ENCODE results near the gene TBL1Y. TPM values are rescaled to one million over a fixed set of nuclear protein-coding genes. Genes with fewer than 3 reads are reported as not detected.
"Not testable (repeated sequence)": the region's sequence is repeated elsewhere in the genome, so short reads cannot be mapped to it uniquely, and the experiment has no call there.

The TBL1Y gene
- total RNA-seq, 4 donors from 2014 or later = 0.33 to 1.2 TPM; not detected in 2

DNA sequence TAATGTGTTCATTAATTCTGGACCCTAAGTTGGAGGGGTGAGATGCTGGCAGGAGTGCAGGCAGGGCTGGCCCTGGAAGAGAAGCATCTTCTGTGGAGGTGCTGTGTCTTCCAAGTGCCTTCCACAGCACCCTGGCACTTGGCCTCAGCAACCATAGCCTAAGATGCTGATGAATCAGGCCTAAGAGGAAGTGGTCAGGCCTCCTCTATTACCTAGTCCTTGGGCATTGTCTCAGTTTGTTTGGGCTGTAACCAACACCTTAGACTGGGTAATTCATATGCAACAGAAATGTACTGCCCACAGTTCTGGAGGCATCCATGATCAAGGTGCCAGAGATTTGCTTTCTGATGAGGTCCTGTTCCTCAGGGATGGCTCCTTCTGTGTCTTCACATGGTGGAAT is 128.5 kb downstream of the TBL1Y start:
- H3K9me3 ChIP-seq = no peaks in the 10 kb centered on the region
- no peak for DNase-seq (ENCODE audit: extremely low spot score)
- H3K27me3 ChIP-seq = no peaks in the 10 kb centered on the region
- H3K4me3 ChIP-seq = no peak overlapping the region
- H3K27ac ChIP-seq (replicated peaks in 1 of 4) = no peak overlapping the region
- TF ChIP-seq POLR2A (IDR thresholded peaks at IDR 0.05; ENCODE audit: low read depth) (no peak), EP300 (IDR thresholded peaks at IDR 0.05) (no peak), POLR2AphosphoS5 (IDR thresholded peaks at IDR 0.05) (no peak)
- TF ChIP-seq, protein P1, sequence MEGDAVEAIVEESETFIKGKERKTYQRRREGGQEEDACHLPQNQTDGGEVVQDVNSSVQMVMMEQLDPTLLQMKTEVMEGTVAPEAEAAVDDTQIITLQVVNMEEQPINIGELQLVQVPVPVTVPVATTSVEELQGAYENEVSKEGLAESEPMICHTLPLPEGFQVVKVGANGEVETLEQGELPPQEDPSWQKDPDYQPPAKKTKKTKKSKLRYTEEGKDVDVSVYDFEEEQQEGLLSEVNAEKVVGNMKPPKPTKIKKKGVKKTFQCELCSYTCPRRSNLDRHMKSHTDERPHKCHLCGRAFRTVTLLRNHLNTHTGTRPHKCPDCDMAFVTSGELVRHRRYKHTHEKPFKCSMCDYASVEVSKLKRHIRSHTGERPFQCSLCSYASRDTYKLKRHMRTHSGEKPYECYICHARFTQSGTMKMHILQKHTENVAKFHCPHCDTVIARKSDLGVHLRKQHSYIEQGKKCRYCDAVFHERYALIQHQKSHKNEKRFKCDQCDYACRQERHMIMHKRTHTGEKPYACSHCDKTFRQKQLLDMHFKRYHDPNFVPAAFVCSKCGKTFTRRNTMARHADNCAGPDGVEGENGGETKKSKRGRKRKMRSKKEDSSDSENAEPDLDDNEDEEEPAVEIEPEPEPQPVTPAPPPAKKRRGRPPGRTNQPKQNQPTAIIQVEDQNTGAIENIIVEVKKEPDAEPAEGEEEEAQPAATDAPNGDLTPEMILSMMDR (IDR thresholded peaks at IDR 0.05) = no peak
- H3K4me1 ChIP-seq = no peaks in the 10 kb centered on the region
- H3K36me3 ChIP-seq = no peaks in the 10 kb centered on the region
- intact Hi-C loops (cut with DNase I) = no loop called here

DNA sequence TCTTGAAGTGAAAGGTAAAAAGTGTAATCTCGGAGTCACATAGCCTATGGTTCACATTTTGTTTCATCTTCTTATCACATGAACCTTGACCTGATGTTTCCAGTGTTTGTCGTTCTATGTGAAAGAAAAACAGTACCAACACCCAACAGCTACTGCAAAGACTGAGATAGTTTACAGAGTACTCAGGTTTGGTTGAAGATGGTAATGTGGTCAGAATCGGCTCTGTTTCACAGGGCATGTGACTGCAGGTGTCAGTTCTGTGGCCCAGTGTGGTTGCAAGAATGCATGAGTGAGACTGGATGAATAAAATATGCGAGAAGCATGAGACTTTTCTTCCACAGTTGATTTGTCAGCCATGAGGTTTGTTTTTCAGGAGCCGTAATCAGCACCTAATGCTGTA is 130.2 kb downstream of the TBL1Y start:
- no peaks in the 10 kb centered on the region for H3K4me1 ChIP-seq
- no peaks in the 10 kb centered on the region for H3K27me3 ChIP-seq
- WGBS = no CpG with 5 or more reads among the region's 5 CpGs
- H3K4me3 ChIP-seq = no peak overlapping the region
- intact Hi-C loops (cut with DNase I) = no loop called here
- no peaks in the 10 kb centered on the region for H3K36me3 ChIP-seq
- DNase-seq (ENCODE audit: extremely low spot score) = no peak
- no peak overlapping the region for H3K27ac ChIP-seq (replicated peaks in 1 of 4)
- H3K9me3 ChIP-seq = no peaks in the 10 kb centered on the region
- TF ChIP-seq POLR2A (IDR thresholded peaks at IDR 0.05; ENCODE audit: low read depth) (no peak), POLR2AphosphoS5 (IDR thresholded peaks at IDR 0.05) (no peak), EP300 (IDR thresholded peaks at IDR 0.05) (no peak)
- TF ChIP-seq, protein P1 (IDR thresholded peaks at IDR 0.05) = no peak

DNA sequence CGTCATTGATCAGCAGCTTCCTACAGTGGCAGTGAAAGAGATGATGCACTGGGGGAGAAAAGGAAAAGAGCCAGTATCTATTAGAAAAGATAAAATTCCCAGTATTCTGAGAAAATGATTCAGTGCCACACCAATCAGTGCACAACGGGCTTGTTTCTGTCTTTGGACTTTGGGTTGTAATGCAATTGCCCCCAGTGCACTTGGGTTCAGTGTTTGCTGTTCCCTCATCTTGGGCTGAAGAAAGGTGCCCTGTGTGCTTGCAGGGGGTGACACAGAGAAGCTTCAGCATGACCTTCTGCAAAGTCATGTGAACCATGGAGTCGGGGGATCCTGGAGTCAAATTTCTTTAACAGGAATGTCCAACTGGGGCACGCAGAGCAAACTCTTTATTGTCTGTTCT is 131.5 kb downstream of the TBL1Y start:
- no peaks in the 10 kb centered on the region for H3K36me3 ChIP-seq
- no peak overlapping the region for H3K4me3 ChIP-seq
- WGBS = no CpG with 5 or more reads among the region's 4 CpGs
- H3K27me3 ChIP-seq = no peaks in the 10 kb centered on the region
- TF ChIP-seq POLR2AphosphoS5 (IDR thresholded peaks at IDR 0.05) = no peak
- TF ChIP-seq POLR2A (IDR thresholded peaks at IDR 0.05; ENCODE audit: low read depth) = no peak
- TF ChIP-seq EP300 (IDR thresholded peaks at IDR 0.05) = no peak
- TF ChIP-seq, protein P1 (IDR thresholded peaks at IDR 0.05) = no peak
- intact Hi-C loops (cut with DNase I) = no loop called here
- no peaks in the 10 kb centered on the region for H3K9me3 ChIP-seq
- DNase-seq (ENCODE audit: extremely low spot score) = no peak
- no peak overlapping the region for H3K27ac ChIP-seq (replicated peaks in 1 of 4)
- no peaks in the 10 kb centered on the region for H3K4me1 ChIP-seq

DNA sequence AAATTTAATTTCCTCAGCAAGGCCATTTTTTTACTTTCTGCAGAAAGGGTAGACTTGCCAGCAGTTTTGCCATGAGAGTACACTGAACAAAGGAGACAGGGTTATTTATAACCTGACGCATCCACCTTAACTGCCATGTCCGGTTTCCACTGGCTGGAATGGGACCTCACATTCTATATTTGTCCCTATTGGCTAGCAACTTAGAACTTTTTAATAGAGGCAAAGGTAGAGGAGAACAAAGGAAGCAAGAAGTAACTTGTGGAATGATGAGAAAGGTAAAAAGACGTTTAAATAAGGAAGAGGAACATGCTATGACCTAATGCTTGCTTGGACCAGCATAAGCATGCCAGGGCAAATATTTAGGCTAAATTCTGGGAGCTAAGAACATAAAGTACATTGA is 142.0 kb downstream of the TBL1Y start:
- DNase-seq (ENCODE audit: extremely low spot score); H3K4me1 ChIP-seq; H3K27me3 ChIP-seq; H3K36me3 ChIP-seq; H3K9me3 ChIP-seq; H3K27ac ChIP-seq (replicated peaks in 1 of 4); H3K4me3 ChIP-seq; intact Hi-C loops (cut with DNase I): not testable (repeated sequence)
- no CpG with 5 or more reads among the region's 3 CpGs for WGBS

DNA sequence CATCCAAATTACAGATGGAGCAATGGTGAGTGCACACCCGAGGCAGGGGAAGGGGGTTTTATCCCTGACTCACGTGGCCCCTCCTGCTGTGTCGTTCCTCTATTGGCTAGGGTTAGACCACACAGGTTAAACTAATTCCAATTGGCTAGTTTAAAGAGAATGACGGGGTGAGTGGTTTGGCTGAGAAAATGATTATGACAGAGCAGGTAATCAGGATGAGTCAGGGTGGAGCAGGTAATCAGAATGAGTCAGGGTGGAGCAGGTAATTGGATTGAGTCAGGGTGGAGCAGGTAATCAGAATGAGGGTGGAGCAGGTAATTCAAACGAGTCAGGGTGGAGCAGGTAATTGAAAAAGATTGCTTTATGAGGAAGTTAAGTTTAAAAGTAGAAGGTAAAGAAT is 146.4 kb downstream of the TBL1Y start:
- intact Hi-C loops (cut with DNase I) = no loop called here
- Histone ChIP-seq H3K4me1 (no peaks in the 10 kb centered on the region), H3K27me3 (no peaks in the 10 kb centered on the region), H3K9me3 (no peaks in the 10 kb centered on the region), H3K4me3 (no peak overlapping the region), H3K27ac (replicated peaks in 1 of 4) (no peak overlapping the region), H3K36me3 (no peaks in the 10 kb centered on the region)
- no CpG with 5 or more reads among the region's 5 CpGs for WGBS
- no peak for DNase-seq (ENCODE audit: extremely low spot score)
- TF ChIP-seq, protein P1 (IDR thresholded peaks at IDR 0.05) = no peak
- TF ChIP-seq EP300 (IDR thresholded peaks at IDR 0.05) = no peak
- no peak for TF ChIP-seq POLR2A (IDR thresholded peaks at IDR 0.05; ENCODE audit: low read depth)
- TF ChIP-seq POLR2AphosphoS5 (IDR thresholded peaks at IDR 0.05) = no peak

All from esophagus muscularis mucosa (tissue), 4 donors.